Keratinocyte (primary cell): ENCODE results near the gene CTNND2.

Experiments used
- EZH2 ChIP-seq: IDR thresholded peaks from one replicate; pipeline ENCODE4 v1.6.1; 2012; ENCODE audit warnings: inconsistent platforms, mild to moderate bottlenecking, low read length, moderate library complexity
- TF ChIP-seq, protein P1 (sequence below), 3 experiments: IDR thresholded peaks in 1 of 3; conservative IDR thresholded peaks in 1 of 3; optimal IDR thresholded peaks in 1 of 3; 2 replicates in 2 of 3; 3 replicates in 1 of 3; pipeline versions ENCODE3 to v1.5.1; 2011; ENCODE audit warnings: low read length in 3 of 3, mild to moderate bottlenecking in 3 of 3, moderate library complexity in 2 of 3, control low read depth in 1 of 3, inconsistent platforms in 1 of 3; ENCODE audit not compliant: insufficient read depth in 2 of 3; ENCODE audit errors: extremely low read depth in 1 of 3

DNA sequence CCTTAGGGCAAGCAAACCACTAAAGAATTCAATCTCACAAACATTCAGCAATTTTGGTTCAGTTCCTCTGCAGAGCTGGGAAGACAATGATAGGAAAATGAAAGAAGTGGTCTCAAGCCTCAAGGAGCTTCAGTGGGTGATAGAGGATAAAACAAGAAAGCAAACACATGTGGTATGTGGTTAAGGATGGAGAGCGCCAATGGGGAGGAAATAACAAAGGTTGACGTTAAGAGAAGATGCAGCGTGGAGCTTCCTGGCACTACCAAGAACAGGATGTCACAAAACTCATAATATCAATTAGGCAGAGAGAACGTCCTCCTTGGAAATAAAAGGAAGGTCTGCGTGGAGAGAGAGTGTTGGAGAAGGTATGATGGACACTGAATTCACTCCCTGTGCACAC, 731.8 kb downstream of the CTNND2 start:
- TF ChIP-seq, protein P1, sequence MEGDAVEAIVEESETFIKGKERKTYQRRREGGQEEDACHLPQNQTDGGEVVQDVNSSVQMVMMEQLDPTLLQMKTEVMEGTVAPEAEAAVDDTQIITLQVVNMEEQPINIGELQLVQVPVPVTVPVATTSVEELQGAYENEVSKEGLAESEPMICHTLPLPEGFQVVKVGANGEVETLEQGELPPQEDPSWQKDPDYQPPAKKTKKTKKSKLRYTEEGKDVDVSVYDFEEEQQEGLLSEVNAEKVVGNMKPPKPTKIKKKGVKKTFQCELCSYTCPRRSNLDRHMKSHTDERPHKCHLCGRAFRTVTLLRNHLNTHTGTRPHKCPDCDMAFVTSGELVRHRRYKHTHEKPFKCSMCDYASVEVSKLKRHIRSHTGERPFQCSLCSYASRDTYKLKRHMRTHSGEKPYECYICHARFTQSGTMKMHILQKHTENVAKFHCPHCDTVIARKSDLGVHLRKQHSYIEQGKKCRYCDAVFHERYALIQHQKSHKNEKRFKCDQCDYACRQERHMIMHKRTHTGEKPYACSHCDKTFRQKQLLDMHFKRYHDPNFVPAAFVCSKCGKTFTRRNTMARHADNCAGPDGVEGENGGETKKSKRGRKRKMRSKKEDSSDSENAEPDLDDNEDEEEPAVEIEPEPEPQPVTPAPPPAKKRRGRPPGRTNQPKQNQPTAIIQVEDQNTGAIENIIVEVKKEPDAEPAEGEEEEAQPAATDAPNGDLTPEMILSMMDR (optimal IDR thresholded peaks at IDR 0.05 in 1 of 3, IDR thresholded peaks at IDR 0.05 in 1 of 3, conservative IDR thresholded peaks at IDR 0.05 in 1 of 3; ENCODE audit: extremely low read depth in 1 of 3, insufficient read depth in 2 of 3, low read length in 3 of 3): no peak
- TF ChIP-seq EZH2: no peak
